DMS53 treated with DMSO at 0.1 percent for 48 hours (cell line): ENCODE data around the gene RBFA.
"Not testable (repeated sequence)": the region's sequence is repeated elsewhere in the genome, so short reads cannot be mapped to it uniquely, and the experiment has no call there.

ENCODE experiments used
- DNase-seq: peaks from one replicate; lab custom pipeline; 2025; ENCODE audit not compliant: unreplicated experiment; lab: John Stamatoyannopoulos, UW

RBFA gene, protein sequence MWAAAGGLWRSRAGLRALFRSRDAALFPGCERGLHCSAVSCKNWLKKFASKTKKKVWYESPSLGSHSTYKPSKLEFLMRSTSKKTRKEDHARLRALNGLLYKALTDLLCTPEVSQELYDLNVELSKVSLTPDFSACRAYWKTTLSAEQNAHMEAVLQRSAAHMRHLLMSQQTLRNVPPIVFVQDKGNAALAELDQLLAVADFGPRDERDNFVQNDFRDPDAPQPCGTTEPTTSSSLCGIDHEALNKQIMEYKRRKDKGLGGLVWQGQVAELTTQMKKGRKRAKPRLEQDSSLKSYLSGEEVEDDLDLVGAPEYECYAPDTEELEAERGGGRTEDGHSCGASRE

DNA sequence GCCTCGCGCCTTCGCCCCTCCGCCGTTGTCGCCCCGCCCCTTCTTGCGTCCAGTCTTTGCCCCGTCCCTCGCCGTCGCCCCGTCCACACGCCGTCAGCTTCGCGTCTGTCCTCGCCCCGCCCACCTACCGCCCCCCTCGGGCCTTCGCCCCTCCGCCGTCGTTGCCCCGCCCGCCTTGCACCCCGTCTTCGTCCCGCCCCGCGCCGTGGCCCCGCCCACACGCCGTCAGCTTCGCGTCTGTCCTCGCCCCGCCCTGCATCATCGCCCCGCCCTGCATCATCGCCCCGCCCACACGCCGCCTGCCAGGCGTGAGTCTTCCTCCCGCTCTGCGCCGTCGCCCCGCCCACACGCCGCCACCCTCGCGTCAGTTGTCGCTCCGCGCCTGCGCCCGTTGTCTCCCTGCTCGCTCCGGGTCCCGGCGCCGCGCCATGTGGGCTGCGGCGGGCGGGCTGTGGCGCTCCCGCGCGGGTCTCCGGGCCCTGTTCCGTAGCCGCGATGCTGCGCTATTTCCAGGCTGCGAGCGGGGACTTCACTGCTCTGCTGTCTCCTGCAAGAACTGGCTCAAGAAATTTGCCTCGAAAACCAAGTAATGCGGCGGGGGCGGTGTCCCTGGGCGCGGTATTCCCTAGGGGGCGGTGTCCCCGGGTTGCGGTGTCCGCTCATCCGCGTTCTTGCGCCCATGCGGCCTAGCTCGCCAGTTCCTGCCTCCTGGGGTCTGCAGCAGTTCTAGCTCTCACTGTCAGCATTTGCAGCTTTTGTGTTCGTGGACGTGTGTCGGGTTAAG is at the start of gene RBFA:
RBFA (plus strand) TSS at position 367 of the 784 bp plus-strand sequence; CDS start at position 429, 62 bp downstream.
- DNase-seq: peak; percentile 100

DNA sequence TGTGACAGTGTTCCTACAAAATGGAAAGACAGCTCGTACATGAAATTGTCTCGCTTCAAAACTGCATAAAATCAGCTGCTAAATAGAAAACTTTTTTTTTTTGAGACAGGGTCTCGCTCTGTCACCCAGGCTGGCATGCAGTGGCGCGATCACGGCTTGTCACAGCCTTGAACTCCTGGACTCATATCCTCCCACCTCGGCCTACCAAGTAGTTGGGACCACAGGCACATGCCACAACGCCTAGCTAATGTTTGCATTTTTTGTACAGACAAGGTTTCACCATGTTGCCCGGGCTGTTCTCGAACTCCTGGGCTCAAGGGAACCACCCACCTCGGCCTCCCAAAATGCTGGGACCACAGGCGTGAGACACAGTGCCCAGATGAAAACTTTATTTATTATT is 49.1 kb upstream of the RBFA start:
- DNase-seq: no peak

- DNase-seq: no peak
These were observed 47.5 kb upstream of the RBFA start for GRCh38 chr18:79986726-79987125.

GRCh38 chr18:79987566-79987965 is 46.7 kb upstream of the RBFA start:
- no peak for DNase-seq

DNA sequence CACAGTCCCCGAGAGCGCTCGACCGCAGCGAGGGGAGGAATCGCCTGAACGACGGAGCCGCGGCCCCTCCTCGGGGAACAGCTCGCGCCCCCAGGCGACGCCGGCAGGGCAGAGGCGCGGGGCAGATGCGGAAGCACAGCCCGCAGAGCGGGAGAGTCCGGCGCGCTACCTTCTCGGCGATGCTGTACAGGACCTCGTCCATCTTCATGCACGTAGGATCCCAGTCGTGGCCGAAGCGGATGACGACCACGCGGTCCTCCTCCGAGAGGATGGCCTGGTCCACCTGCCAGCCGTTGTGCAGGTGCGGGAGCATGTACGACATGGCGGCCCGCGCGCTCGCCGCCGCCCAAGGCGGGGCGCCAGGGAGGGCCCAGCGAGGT is 46.2 kb upstream of the RBFA start:
- peak; percentile 54 for DNase-seq

GRCh38 chr18:79988451-79989194 is 45.6 kb upstream of the RBFA start, which contains the start of gene TXNL4A:
TSS of gene TXNL4A (minus strand) at chr18:79988563. CDS start at chr18:79988392, 171 bp downstream.
- peak; percentile 89 for DNase-seq

DNA sequence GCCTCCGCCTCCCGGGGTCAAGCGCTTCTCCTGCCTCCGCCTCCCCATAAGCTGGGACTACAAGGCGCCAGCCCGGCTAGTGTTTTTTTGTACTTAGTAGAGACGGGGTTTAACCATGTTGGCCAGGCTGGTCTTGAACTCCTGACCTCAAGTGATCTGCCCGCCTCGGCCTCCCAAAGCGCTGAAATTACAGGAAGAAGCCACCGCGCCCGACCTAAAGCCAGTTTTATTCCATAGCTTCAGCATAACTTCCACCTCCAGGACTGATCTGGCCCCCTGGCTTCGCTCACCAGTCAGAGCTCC is 45.1 kb upstream of the RBFA start:
- no peak for DNase-seq

DNA sequence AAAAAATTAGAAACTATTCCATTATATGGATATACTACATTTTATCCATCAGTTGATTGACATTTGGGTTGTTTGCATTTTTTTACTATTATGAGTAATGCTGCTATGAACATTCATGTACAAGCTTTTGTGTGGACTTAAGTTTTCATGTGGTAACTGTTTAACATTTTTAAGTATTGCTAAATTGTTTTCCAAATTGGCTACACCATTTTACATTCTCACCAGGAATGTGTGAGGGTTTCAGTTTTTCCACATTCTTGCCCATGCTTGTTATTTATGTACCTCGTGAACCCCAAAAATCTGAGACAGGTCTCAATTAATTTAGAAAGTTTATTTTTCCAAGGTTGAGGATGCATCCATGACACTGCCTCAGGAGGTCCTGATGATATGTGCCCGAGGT is 42.7 kb upstream of the RBFA start:
- DNase-seq: no peak

DNA sequence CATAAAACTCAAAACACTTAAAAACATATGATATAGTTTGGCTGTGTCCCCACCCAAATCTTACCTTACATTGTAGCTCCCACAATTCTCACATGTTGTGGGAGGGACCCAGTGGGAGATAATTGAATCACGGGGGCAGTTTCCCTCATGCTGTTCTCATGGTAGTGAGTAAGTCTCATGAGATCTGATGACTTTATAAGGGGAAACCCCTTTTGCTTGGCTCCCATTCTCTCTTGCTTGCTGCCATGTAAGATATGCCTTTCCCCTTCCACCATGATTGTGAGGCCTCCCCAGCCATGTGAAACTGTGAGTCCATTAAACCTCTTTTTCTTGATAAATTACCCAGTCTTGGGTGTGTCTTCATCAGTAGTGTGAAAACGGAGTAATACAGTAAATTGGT is 34.5 kb upstream of the RBFA start:
- DNase-seq: not testable (repeated sequence)

DNA sequence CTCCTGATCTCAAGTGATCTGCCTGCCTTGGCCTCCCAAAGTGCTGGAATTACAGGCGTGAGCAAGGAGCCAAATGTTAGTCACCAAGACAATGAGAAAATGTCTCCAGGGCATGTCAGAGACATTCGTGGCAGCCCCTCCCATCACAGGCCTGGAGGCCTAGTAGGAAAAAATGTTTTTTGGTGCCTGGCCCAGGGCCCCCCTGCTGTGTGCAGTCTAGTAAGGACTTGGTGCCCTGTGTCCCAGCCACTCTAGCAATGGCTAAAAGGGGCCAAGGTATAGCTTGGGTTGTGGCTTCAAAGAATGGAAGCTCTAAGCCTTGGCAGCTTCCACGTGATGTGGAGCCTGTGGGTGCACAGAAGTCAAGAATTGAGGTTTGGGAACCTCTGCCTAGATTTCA is 33.4 kb upstream of the RBFA start:
- no peak for DNase-seq

DNA sequence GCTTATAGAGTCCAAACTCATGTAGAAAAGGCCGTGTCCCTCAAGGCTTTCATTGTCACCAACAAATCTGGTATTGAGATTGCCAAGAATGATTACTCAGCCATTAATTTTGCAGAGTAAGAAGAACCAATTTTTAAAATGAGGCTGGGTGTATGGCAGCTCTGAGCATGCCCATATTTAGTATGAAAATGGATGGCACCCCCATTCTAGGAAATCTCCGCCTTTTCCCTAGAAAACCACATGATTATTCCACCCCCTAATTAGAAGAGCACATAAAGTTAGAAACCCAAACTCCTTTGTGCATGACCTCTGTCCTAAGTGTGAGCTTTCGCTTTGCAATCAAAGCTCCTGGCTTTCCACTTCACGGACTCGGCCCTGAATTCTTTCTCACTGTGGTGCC is 31.8 kb upstream of the RBFA start:
- no peak for DNase-seq

- no peak for DNase-seq
These were observed 29.5 kb upstream of the RBFA start for GRCh38 chr18:80004600-80005342.

GRCh38 chr18:80006724-80007123 is 27.5 kb upstream of the RBFA start:
- no peak for DNase-seq

DNA sequence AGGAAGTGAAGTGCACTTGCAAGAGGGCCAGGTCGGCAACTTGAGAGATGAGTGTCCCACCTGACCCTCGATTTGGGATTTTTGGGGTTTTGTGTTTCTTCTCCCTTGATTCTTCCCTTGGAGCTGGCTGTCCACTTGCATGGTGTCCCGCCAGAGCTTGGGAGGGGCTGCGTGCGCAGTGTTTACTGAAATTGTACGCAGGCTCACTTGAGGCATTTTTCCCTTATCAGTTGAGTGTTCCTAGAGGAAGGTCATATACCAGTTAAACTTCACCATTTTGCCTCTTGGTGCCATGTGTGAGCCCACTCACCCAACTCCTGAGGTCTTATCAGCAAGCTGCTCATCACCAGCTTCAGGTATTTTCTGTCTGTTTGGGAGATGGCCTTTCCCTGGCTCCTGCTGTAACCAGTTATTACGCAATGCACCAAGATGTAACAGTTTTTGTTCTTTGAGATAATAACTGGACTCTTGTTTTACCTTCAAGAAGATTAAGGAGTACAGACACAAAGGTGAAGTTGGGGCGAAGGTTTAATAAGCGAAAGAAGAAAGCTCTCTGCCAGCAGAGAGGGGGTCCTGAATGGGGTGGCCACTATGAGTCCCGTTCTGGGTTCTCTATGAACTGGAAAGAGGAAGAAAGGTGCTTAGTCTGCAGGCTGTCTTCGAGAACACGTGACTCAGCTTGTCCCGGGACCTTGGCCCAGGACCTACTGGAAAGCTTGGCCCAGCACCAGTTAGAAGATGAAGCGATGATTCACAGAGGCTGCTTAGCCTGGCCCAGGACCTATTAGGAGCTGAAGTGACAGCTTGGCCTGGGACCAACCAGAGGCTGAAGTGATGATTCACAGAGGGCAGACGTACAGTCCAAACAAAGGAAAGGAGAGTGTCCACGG is 24.3 kb upstream of the RBFA start:
- no peak for DNase-seq

GRCh38 chr18:80010551-80010906 is 23.7 kb upstream of the RBFA start:
- DNase-seq: no peak

- not testable (repeated sequence) for DNase-seq
These were observed 22.6 kb upstream of the RBFA start for GRCh38 chr18:80011496-80012137.

GRCh38 chr18:80012714-80013113 is 21.5 kb upstream of the RBFA start:
- no peak for DNase-seq

GRCh38 chr18:80022613-80023012 is 11.6 kb upstream of the RBFA start:
- no peak for DNase-seq

- DNase-seq: no peak
These were observed 11.1 kb upstream of the RBFA start for GRCh38 chr18:80023173-80023572.

- no peak for DNase-seq
These were observed 7.9 kb upstream of the RBFA start for GRCh38 chr18:80026363-80026762.
